ENCODE data around the gene SLIRP.
A peak's percentile ranks its signal among the peaks of the same experiment; 100 is the strongest.

SLIRP gene

GRCh38 chr14:77707355-77707723, 564 bp upstream of the SLIRP start:
- ATAC-seq (ENCODE audit: insufficient read depth, low read depth): peak; percentile 33
- TF ChIP-seq, protein P1, sequence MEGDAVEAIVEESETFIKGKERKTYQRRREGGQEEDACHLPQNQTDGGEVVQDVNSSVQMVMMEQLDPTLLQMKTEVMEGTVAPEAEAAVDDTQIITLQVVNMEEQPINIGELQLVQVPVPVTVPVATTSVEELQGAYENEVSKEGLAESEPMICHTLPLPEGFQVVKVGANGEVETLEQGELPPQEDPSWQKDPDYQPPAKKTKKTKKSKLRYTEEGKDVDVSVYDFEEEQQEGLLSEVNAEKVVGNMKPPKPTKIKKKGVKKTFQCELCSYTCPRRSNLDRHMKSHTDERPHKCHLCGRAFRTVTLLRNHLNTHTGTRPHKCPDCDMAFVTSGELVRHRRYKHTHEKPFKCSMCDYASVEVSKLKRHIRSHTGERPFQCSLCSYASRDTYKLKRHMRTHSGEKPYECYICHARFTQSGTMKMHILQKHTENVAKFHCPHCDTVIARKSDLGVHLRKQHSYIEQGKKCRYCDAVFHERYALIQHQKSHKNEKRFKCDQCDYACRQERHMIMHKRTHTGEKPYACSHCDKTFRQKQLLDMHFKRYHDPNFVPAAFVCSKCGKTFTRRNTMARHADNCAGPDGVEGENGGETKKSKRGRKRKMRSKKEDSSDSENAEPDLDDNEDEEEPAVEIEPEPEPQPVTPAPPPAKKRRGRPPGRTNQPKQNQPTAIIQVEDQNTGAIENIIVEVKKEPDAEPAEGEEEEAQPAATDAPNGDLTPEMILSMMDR (IDR thresholded peaks at IDR 0.05; ENCODE audit: borderline replicate concordance, extremely low read depth, low read length, poor library complexity, severe bottlenecking): peak; percentile 43
- no peak for TF ChIP-seq EZH2 (IDR thresholded peaks at IDR 0.05; ENCODE audit: borderline replicate concordance, low read depth, low read length, severe bottlenecking)
- H2AFZ ChIP-seq (ENCODE audit: low read depth, low read length): peak overlapping the region; percentile 87

GRCh38 chr14:77708749-77709148, 846 bp downstream of the SLIRP start:
- peak overlapping the region; percentile 82; the same call in 1 of the 2 replicates for H2AFZ ChIP-seq (ENCODE audit: low read depth, low read length)
- peaks cover 92% of the 10 kb centered on the region for H3K79me2 ChIP-seq (ENCODE audit: insufficient read depth, low read length)
- ATAC-seq (ENCODE audit: insufficient read depth, low read depth) (no peak), DNase-seq (no peak)
- peaks cover 19% of the 10 kb centered on the region; the same call in 1 of the 2 replicates for H4K20me1 ChIP-seq (ENCODE audit: insufficient read depth, low read length)
- H3K9me3 ChIP-seq (ENCODE audit: insufficient read depth, low read length, severe bottlenecking): no peaks in the 10 kb centered on the region
- H3K36me3 ChIP-seq (ENCODE audit: insufficient read depth, low read length): peaks cover 48% of the 10 kb centered on the region
- H3K4me1 ChIP-seq (ENCODE audit: insufficient read depth, low read length): peaks cover 36% of the 10 kb centered on the region
- H3K27me3 ChIP-seq (ENCODE audit: insufficient read depth, low read length, poor library complexity): no peaks in the 10 kb centered on the region
- H3K4me2 ChIP-seq (ENCODE audit: insufficient read depth, low read length): peak overlapping the region; percentile 87
- H3K27ac ChIP-seq (ENCODE audit: low read length): peak overlapping the region; percentile 84
- peak overlapping the region; percentile 71 to 94 for H3K4me3 ChIP-seq (ENCODE audit: low read depth in 1 of 2, low read length in 2 of 2)
- TF ChIP-seq EZH2 (IDR thresholded peaks at IDR 0.05; ENCODE audit: borderline replicate concordance, low read depth, low read length, severe bottlenecking): no peak
- TF ChIP-seq, protein P1 (IDR thresholded peaks at IDR 0.05; ENCODE audit: borderline replicate concordance, extremely low read depth, low read length, poor library complexity, severe bottlenecking): no peak
- H3K9ac ChIP-seq (ENCODE audit: low read depth, low read length): peak overlapping the region; percentile 75

More at GRCh38 chr14:77707355-77707723, 564 bp upstream of the SLIRP start:
- Histone ChIP-seq H3K27ac (ENCODE audit: low read length) (peak overlapping the region; percentile 84), H3K27me3 (ENCODE audit: insufficient read depth, low read length, poor library complexity) (no peaks in the 10 kb centered on the region), H3K36me3 (ENCODE audit: insufficient read depth, low read length) (peaks cover 50% of the 10 kb centered on the region), H3K9me3 (ENCODE audit: insufficient read depth, low read length, severe bottlenecking) (no peaks in the 10 kb centered on the region), H3K79me2 (ENCODE audit: insufficient read depth, low read length) (peaks cover 85% of the 10 kb centered on the region), H3K4me1 (ENCODE audit: insufficient read depth, low read length) (peaks cover 36% of the 10 kb centered on the region), H4K20me1 (ENCODE audit: insufficient read depth, low read length) (peaks cover 19% of the 10 kb centered on the region; the same call in 1 of the 2 replicates), H3K4me2 (ENCODE audit: insufficient read depth, low read length) (peak overlapping the region; percentile 98), H3K4me3 (ENCODE audit: low read depth in 1 of 2, low read length in 2 of 2) (peak overlapping the region; percentile 71 to 94), H3K9ac (ENCODE audit: low read depth, low read length) (peak overlapping the region; percentile 75)
- no peak for DNase-seq

DNA sequence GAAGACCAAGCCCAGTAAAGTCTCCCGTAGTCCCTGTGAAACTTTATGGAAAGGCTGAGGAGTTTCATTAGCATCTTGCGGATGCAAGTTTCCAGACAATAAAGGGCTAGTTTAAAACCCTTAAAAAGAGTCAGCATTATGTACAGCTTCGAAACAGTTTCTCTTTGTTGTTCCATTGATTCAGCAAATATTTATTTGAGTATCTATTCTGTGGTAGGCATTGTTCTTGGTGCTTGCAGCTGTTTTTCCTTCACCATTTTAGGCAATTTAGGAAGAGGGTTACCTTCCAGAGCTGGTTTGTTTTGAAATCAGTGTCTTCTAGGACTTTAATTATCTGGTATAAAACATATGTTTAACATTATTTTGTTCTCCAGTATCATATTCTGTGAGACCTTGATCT, 1.5 kb downstream of the SLIRP start:
- ATAC-seq (ENCODE audit: insufficient read depth, low read depth): no peak
- no peak overlapping the region for H2AFZ ChIP-seq (ENCODE audit: low read depth, low read length)
- H3K36me3 ChIP-seq (ENCODE audit: insufficient read depth, low read length): peaks cover 47% of the 10 kb centered on the region
- TF ChIP-seq, protein P1 (IDR thresholded peaks at IDR 0.05; ENCODE audit: borderline replicate concordance, extremely low read depth, low read length, poor library complexity, severe bottlenecking): no peak
- TF ChIP-seq EZH2 (IDR thresholded peaks at IDR 0.05; ENCODE audit: borderline replicate concordance, low read depth, low read length, severe bottlenecking): no peak
- no peak for DNase-seq
- no peaks in the 10 kb centered on the region for H3K27me3 ChIP-seq (ENCODE audit: insufficient read depth, low read length, poor library complexity)
- peaks cover 25% of the 10 kb centered on the region; the same call in 1 of the 2 replicates for H4K20me1 ChIP-seq (ENCODE audit: insufficient read depth, low read length)
- peak overlapping the region; percentile 87 for H3K4me2 ChIP-seq (ENCODE audit: insufficient read depth, low read length)
- H3K4me3 ChIP-seq (ENCODE audit: low read depth in 1 of 2, low read length in 2 of 2): peak overlapping the region; percentile 71 to 94; a peak in 3 of 4 replicates
- no peaks in the 10 kb centered on the region for H3K9me3 ChIP-seq (ENCODE audit: insufficient read depth, low read length, severe bottlenecking)
- H3K9ac ChIP-seq (ENCODE audit: low read depth, low read length): peak overlapping the region; percentile 75
- H3K27ac ChIP-seq (ENCODE audit: low read length): no peak overlapping the region
- H3K79me2 ChIP-seq (ENCODE audit: insufficient read depth, low read length): peaks cover 93% of the 10 kb centered on the region
- peaks cover 36% of the 10 kb centered on the region for H3K4me1 ChIP-seq (ENCODE audit: insufficient read depth, low read length)
